Hepatocyte (in vitro differentiated cells): Measurements from ENCODE around the gene ISM1. TPM values are rescaled to one million over a fixed set of nuclear protein-coding genes. Genes with fewer than 3 reads are reported as not detected.

Experiments used
- DNase-seq: peaks from one replicate; pipeline ENCODE4 v3.0.0-alpha.2; 2016; ENCODE audit warnings: low spot score
- H2AFZ ChIP-seq: fragments of 200-600 bp; sonication (generic); 2 replicates; pipeline ENCODE4 v1.6.0; 2016; ENCODE audit warnings: antibody characterized with exemption, mild to moderate bottlenecking
- H3K27ac ChIP-seq: fragments of 200-600 bp; sonication (generic); 2 replicates; pipeline ENCODE4 v1.5.1; 2016; ENCODE audit warnings: mild to moderate bottlenecking
- H3K27me3 ChIP-seq: fragments of 200-600 bp; sonication (generic); 2 replicates; pipeline ENCODE4 v1.6.1; 2016
- H3K36me3 ChIP-seq: fragments of 200-600 bp; sonication (generic); replicated peaks from 2 replicates; pipeline ENCODE4 v1.5.1; 2016; ENCODE audit warnings: low read depth; ENCODE audit not compliant: insufficient read depth
- H3K4me1 ChIP-seq: fragments of 200-600 bp; sonication (generic); 2 replicates; pipeline ENCODE4 v1.5.1; 2016; ENCODE audit warnings: mild to moderate bottlenecking, moderate library complexity; ENCODE audit not compliant: insufficient read depth
- H3K4me2 ChIP-seq: fragments of 200-600 bp; sonication (generic); 2 replicates; pipeline ENCODE4 v1.6.0; 2016
- H3K4me3 ChIP-seq: fragments of 200-600 bp; sonication (generic); 2 replicates; pipeline ENCODE4 v1.5.1; 2016; ENCODE audit warnings: mild to moderate bottlenecking
- H3K79me2 ChIP-seq: fragments of 200-600 bp; sonication (generic); 2 replicates; pipeline ENCODE4 v1.6.0; 2017; ENCODE audit warnings: mild to moderate bottlenecking
- H3K9me2 ChIP-seq: fragments of 200-600 bp; sonication (generic); replicated peaks from 2 replicates; pipeline ENCODE4 v1.6.0; 2017; ENCODE audit warnings: mild to moderate bottlenecking; ENCODE audit not compliant: insufficient read depth
- H3K9me3 ChIP-seq: fragments of 200-600 bp; sonication (generic); 2 replicates; pipeline ENCODE4 v1.5.1; 2016; ENCODE audit warnings: low read depth, mild to moderate bottlenecking
- H4K20me1 ChIP-seq: fragments of 200-600 bp; sonication (generic); 2 replicates; pipeline ENCODE4 v1.6.0; 2016; ENCODE audit warnings: mild to moderate bottlenecking; ENCODE audit not compliant: insufficient read depth, poor library complexity, severe bottlenecking
- CTCF ChIP-seq: fragments of 200-600 bp; sonication (generic); IDR thresholded peaks from 2 replicates; pipeline ENCODE4 v1.5.1; 2016; ENCODE audit warnings: antibody characterized with exemption, mild to moderate bottlenecking; ENCODE audit not compliant: poor library complexity
- EZH2 ChIP-seq: fragments of 200-600 bp; sonication (generic); IDR thresholded peaks from 2 replicates; pipeline ENCODE4 v1.6.1; 2016; ENCODE audit warnings: antibody characterized with exemption, mild to moderate bottlenecking, borderline replicate concordance
- EZH2phosphoT487 ChIP-seq: fragments of 200-600 bp; sonication (generic); IDR thresholded peaks from one replicate; pipeline ENCODE4 v1.6.1; 2018; ENCODE audit warnings: antibody characterized with exemption, mild to moderate bottlenecking, low read depth, moderate library complexity; ENCODE audit not compliant: unreplicated experiment, severe bottlenecking
- WGBS: methylation state at CpG from one replicate; pipeline ENCODE4 v1.1.6; 2016; ENCODE audit warnings: low lambda C conversion rate; ENCODE audit errors: missing lambda C conversion rate; 5-methylcytosine and 5-hydroxymethylcytosine counted together
- polyA plus RNA-seq: library from polyadenylated mRNA; unstranded; fragments of >200 nt; fragmentation: Nextera tagmentation; extraction: Ambion mirVana; gene quantifications from 2 replicates; pipeline ENCODE4 v1.2.1, GENCODE V29; 2016
- total RNA-seq: library from RNA; depleted of rRNA; stranded (reverse); fragments of >200 nt; gene quantifications from 2 replicates; pipeline ENCODE4 v1.2.3, GENCODE V29; 2014

Gene ISM1
- total and polyA plus RNA-seq, 2 experiments from 2014 or later, result 0.76 to 1.7 TPM

- Histone ChIP-seq H2AFZ (no peak overlapping the region), H3K36me3 (no peaks in the 10 kb centered on the region), H3K9me3 (no peaks in the 10 kb centered on the region), H3K27ac (peak overlapping the region; percentile 24), H4K20me1 (no peaks in the 10 kb centered on the region), H3K4me2 (no peak overlapping the region), H3K79me2 (no peaks in the 10 kb centered on the region), H3K4me1 (peaks cover 16% of the 10 kb centered on the region), H3K27me3 (no peaks in the 10 kb centered on the region), H3K4me3 (no peak overlapping the region), H3K9me2 (no peaks in the 10 kb centered on the region)
- DNase-seq, result no peak
- 96% methylated on average over 2 of the region's 2 CpGs for WGBS
- no peak for TF ChIP-seq EZH2phosphoT487
- TF ChIP-seq CTCF, result no peak
- no peak for TF ChIP-seq EZH2
These were observed 69.7 kb downstream of the ISM1 start for GRCh38 chr20:13290724-13291123.

GRCh38 chr20:13291157-13291556 lies 70.1 kb downstream of the ISM1 start:
- DNase-seq, result no peak
- no peak for TF ChIP-seq EZH2phosphoT487
- Histone ChIP-seq H3K27me3 (no peaks in the 10 kb centered on the region), H3K79me2 (no peaks in the 10 kb centered on the region), H3K4me1 (peaks cover 14% of the 10 kb centered on the region), H4K20me1 (no peaks in the 10 kb centered on the region), H3K27ac (peak overlapping the region; percentile 48), H3K4me3 (no peak overlapping the region), H3K4me2 (no peak overlapping the region), H3K9me3 (no peaks in the 10 kb centered on the region), H2AFZ (no peak overlapping the region), H3K9me2 (no peaks in the 10 kb centered on the region), H3K36me3 (no peaks in the 10 kb centered on the region)
- 76% methylated on average over 5 of the region's 5 CpGs for WGBS

GRCh38 chr20:13292201-13292885 lies 71.3 kb downstream of the ISM1 start:
- Histone ChIP-seq H3K4me3 (no peak overlapping the region), H3K4me1 (peaks cover 12% of the 10 kb centered on the region), H4K20me1 (no peaks in the 10 kb centered on the region), H3K9me2 (no peaks in the 10 kb centered on the region), H3K4me2 (no peak overlapping the region), H3K27ac (peak overlapping the region; percentile 52), H3K27me3 (no peaks in the 10 kb centered on the region), H3K36me3 (no peaks in the 10 kb centered on the region), H2AFZ (no peak overlapping the region), H3K79me2 (no peaks in the 10 kb centered on the region), H3K9me3 (no peaks in the 10 kb centered on the region)
- DNase-seq, result no peak
- TF ChIP-seq CTCF, result no peak
- TF ChIP-seq EZH2phosphoT487, result no peak
- no peak for TF ChIP-seq EZH2
- 58% methylated on average over 11 of the region's 11 CpGs for WGBS

GRCh38 chr20:13294522-13294921 lies 73.4 kb downstream of the ISM1 start:
- Histone ChIP-seq H3K4me3 (no peak overlapping the region), H3K27ac (no peak overlapping the region), H3K36me3 (no peaks in the 10 kb centered on the region), H3K4me1 (peaks cover 16% of the 10 kb centered on the region), H3K27me3 (no peaks in the 10 kb centered on the region), H2AFZ (no peak overlapping the region), H4K20me1 (no peaks in the 10 kb centered on the region), H3K9me2 (no peaks in the 10 kb centered on the region), H3K4me2 (no peak overlapping the region), H3K79me2 (no peaks in the 10 kb centered on the region), H3K9me3 (no peaks in the 10 kb centered on the region)
- TF ChIP-seq EZH2phosphoT487, result no peak
- TF ChIP-seq EZH2, result no peak
- no peak for TF ChIP-seq CTCF
- DNase-seq, result no peak
- WGBS, result 95% methylated on average over 2 of the region's 2 CpGs
